ENCODE data around the gene CLTB.

Gene CLTB

GRCh38 chr5:176418251-176418650 lies 1.9 kb upstream of the CLTB start:
- no peak overlapping the region for H3K4me3 ChIP-seq
- no peak overlapping the region for H3K27ac ChIP-seq
- intact Hi-C loops (cut with DNase I; ENCODE audit: low total_unique reads): loop anchor here (10.0 kb wide), 1 partner anchor 227 kb away; the partner anchor contains the start of gene TSPAN17
- no peaks in the 10 kb centered on the region for H3K9me3 ChIP-seq
- H3K4me1 ChIP-seq: peaks cover 5 to 36% (median 32%) of the 10 kb centered on the region in 4 donors
- H3K36me3 ChIP-seq: no peaks in the 10 kb centered on the region
- H3K27me3 ChIP-seq: no peaks in the 10 kb centered on the region
- peak in 1 of 2 donors; percentile 44 for DNase-seq
- TF ChIP-seq, protein P1, sequence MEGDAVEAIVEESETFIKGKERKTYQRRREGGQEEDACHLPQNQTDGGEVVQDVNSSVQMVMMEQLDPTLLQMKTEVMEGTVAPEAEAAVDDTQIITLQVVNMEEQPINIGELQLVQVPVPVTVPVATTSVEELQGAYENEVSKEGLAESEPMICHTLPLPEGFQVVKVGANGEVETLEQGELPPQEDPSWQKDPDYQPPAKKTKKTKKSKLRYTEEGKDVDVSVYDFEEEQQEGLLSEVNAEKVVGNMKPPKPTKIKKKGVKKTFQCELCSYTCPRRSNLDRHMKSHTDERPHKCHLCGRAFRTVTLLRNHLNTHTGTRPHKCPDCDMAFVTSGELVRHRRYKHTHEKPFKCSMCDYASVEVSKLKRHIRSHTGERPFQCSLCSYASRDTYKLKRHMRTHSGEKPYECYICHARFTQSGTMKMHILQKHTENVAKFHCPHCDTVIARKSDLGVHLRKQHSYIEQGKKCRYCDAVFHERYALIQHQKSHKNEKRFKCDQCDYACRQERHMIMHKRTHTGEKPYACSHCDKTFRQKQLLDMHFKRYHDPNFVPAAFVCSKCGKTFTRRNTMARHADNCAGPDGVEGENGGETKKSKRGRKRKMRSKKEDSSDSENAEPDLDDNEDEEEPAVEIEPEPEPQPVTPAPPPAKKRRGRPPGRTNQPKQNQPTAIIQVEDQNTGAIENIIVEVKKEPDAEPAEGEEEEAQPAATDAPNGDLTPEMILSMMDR (IDR thresholded peaks at IDR 0.05): no peak

- H3K4me3 ChIP-seq: peak overlapping the region; percentile 85 to 88
Measured at GRCh38 chr5:176416965-176417364, 626 bp upstream of the CLTB start.

GRCh38 chr5:176415240-176415951 lies 943 bp downstream of the CLTB start:
- H3K27me3 ChIP-seq: no peaks in the 10 kb centered on the region

More at GRCh38 chr5:176416965-176417364, 626 bp upstream of the CLTB start:
- H3K36me3 ChIP-seq: peaks cover 0 to 5% (median 0%) of the 10 kb centered on the region in 3 donors
- peak in 1 of 2 donors; percentile 62 for DNase-seq
- peaks cover 5 to 48% (median 43%) of the 10 kb centered on the region in 4 donors for H3K4me1 ChIP-seq
- intact Hi-C loops (cut with DNase I; ENCODE audit: low total_unique reads): loop anchor here (1.0 to 10.0 kb wide), 3 partner anchors 31 to 228 kb away; partner anchors contain the start of genes FAF2, RNF44 and TSPAN17
- TF ChIP-seq, protein P1 (IDR thresholded peaks at IDR 0.05): no peak
- H3K9me3 ChIP-seq: no peaks in the 10 kb centered on the region
- H3K27me3 ChIP-seq: no peaks in the 10 kb centered on the region
- peak overlapping the region; percentile 63 to 91 for H3K27ac ChIP-seq

GRCh38 chr5:176414704-176415103 lies 1.6 kb downstream of the CLTB start:
- H3K9me3 ChIP-seq: no peaks in the 10 kb centered on the region
- H3K36me3 ChIP-seq: peaks cover 0 to 10% (median 4%) of the 10 kb centered on the region in 3 donors
- intact Hi-C loops (cut with DNase I; ENCODE audit: low total_unique reads): loop anchor here (10.0 kb wide), 1 partner anchor 230 kb away; the partner anchor contains the start of gene TSPAN17
- peaks cover 5 to 48% (median 43%) of the 10 kb centered on the region in 4 donors for H3K4me1 ChIP-seq
- peak overlapping the region in 1 of 2 donors; percentile 88 for H3K4me3 ChIP-seq
- H3K27ac ChIP-seq: peak overlapping the region; percentile 86 to 91
- no peak for DNase-seq
- H3K27me3 ChIP-seq: no peaks in the 10 kb centered on the region
- TF ChIP-seq, protein P1 (IDR thresholded peaks at IDR 0.05): no peak

More at GRCh38 chr5:176415240-176415951, 943 bp downstream of the CLTB start:
- Histone ChIP-seq H3K4me3 (peak overlapping the region; percentile 85 to 88), H3K27ac (peak overlapping the region; percentile 86 to 91), H3K9me3 (no peaks in the 10 kb centered on the region), H3K4me1 (peaks cover 5 to 48% (median 43%) of the 10 kb centered on the region in 4 donors), H3K36me3 (peaks cover 0 to 5% (median 0%) of the 10 kb centered on the region in 3 donors)
- intact Hi-C loops (cut with DNase I; ENCODE audit: low total_unique reads): loop anchor here (10.0 kb wide), 1 partner anchor 229 kb away; the partner anchor contains the start of gene TSPAN17
- DNase-seq: peak in 1 of 2 donors; percentile 62
- TF ChIP-seq, protein P1 (IDR thresholded peaks at IDR 0.05): no peak

- peak in 1 of 2 donors; percentile 58 for DNase-seq
- Histone ChIP-seq H3K9me3 (no peaks in the 10 kb centered on the region), H3K27ac (peak overlapping the region; percentile 7 to 40), H3K4me3 (no peak overlapping the region), H3K36me3 (peaks cover 2 to 19% (median 11%) of the 10 kb centered on the region in 3 donors), H3K4me1 (peaks cover 5 to 48% (median 43%) of the 10 kb centered on the region in 4 donors), H3K27me3 (no peaks in the 10 kb centered on the region)
- intact Hi-C loops (cut with DNase I; ENCODE audit: low total_unique reads): loop anchor here (10.0 kb wide), 1 partner anchor 231 kb away; the partner anchor contains the start of gene TSPAN17
- TF ChIP-seq, protein P1 (IDR thresholded peaks at IDR 0.05): no peak
Measured at GRCh38 chr5:176413709-176414191, 2.6 kb downstream of the CLTB start.

Measured in tibial artery (tissue), 4 donors.